ENCODE measurements around the gene CCDC177. TPM values are rescaled to one million over a fixed set of nuclear protein-coding genes. Genes with fewer than 3 reads are reported as not detected.

CCDC177 gene
- total RNA-seq, 2 donors from 2014 or later: not detected

DNA sequence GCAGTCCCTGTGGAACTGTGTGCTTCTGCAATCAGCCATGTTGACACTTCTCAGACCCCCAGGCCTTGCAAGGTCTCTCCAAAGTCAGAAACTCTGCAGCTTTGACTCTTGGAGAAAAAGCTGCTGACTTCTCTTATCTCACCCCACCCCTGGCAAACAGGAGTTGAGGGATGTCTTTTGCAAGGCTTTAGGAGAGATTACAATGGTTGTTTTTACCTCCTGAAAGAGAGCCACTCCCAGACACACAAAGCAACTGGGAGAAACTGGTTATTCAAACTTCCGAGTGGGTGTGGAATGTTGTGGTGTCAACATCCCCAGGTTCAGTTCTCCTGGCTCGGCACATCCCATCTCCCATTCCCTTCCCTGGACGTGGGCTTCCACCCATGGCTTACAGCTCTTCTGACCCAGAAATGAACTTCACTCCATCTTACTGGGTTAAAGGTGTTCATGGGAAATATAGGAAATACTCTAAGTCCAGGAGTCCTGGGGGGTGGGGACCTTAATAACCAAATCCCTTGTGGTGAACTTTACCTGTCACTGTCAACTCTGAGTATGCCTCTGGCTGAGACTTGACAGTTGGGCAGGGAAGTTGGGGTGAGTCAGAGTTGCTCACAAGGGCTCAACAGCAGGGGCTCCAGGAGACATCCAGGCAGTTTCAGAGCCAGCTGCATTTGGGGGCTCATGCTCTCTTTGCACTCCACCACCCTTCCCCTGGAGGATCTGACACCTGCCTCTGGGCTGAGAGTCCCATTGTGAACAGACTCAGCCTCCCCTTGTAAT, 41.9 kb downstream of the CCDC177 start:
- H3K4me1 ChIP-seq: no peaks in the 10 kb centered on the region
- DNase-seq (no peak), ATAC-seq (no peak)
- WGBS, 2 donors: 52 to 60% methylated on average over 3 of the region's 3 CpGs
- H3K27ac ChIP-seq: no peak overlapping the region
- H3K4me3 ChIP-seq: no peak overlapping the region
- no peaks in the 10 kb centered on the region for H3K9me3 ChIP-seq
- no peaks in the 10 kb centered on the region for H3K36me3 ChIP-seq (replicated peaks in 1 of 2; ENCODE audit: insufficient read depth in 1 of 2, low read depth in 2 of 2)
- H3K27me3 ChIP-seq: no peaks in the 10 kb centered on the region
- TF ChIP-seq POLR2A (IDR thresholded peaks at IDR 0.05): no peak
- TF ChIP-seq, protein P1, sequence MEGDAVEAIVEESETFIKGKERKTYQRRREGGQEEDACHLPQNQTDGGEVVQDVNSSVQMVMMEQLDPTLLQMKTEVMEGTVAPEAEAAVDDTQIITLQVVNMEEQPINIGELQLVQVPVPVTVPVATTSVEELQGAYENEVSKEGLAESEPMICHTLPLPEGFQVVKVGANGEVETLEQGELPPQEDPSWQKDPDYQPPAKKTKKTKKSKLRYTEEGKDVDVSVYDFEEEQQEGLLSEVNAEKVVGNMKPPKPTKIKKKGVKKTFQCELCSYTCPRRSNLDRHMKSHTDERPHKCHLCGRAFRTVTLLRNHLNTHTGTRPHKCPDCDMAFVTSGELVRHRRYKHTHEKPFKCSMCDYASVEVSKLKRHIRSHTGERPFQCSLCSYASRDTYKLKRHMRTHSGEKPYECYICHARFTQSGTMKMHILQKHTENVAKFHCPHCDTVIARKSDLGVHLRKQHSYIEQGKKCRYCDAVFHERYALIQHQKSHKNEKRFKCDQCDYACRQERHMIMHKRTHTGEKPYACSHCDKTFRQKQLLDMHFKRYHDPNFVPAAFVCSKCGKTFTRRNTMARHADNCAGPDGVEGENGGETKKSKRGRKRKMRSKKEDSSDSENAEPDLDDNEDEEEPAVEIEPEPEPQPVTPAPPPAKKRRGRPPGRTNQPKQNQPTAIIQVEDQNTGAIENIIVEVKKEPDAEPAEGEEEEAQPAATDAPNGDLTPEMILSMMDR (IDR thresholded peaks at IDR 0.05): no peak
- intact Hi-C loops (cut with DNase I): no loop called here

- no peaks in the 10 kb centered on the region for H3K27me3 ChIP-seq
- TF ChIP-seq, protein P1 (IDR thresholded peaks at IDR 0.05): no peak
- TF ChIP-seq POLR2A (IDR thresholded peaks at IDR 0.05): no peak
- ATAC-seq (no peak), DNase-seq (no peak)
- no peaks in the 10 kb centered on the region for H3K36me3 ChIP-seq (replicated peaks in 1 of 2; ENCODE audit: insufficient read depth in 1 of 2, low read depth in 2 of 2)
- intact Hi-C loops (cut with DNase I): no loop called here
- H3K27ac ChIP-seq: no peak overlapping the region
- H3K4me3 ChIP-seq: no peak overlapping the region
- no peaks in the 10 kb centered on the region for H3K9me3 ChIP-seq
- no peaks in the 10 kb centered on the region for H3K4me1 ChIP-seq
- 71 to 75% methylated on average over 3 of the region's 3 CpGs for WGBS, 2 donors
Observed at GRCh38 chr14:69531135-69531534, 43.5 kb downstream of the CCDC177 start.

GRCh38 chr14:69530095-69530494, 44.6 kb downstream of the CCDC177 start:
- Histone ChIP-seq H3K36me3 (replicated peaks in 1 of 2; ENCODE audit: insufficient read depth in 1 of 2, low read depth in 2 of 2) (no peaks in the 10 kb centered on the region), H3K4me3 (no peak overlapping the region), H3K27me3 (no peaks in the 10 kb centered on the region), H3K9me3 (no peaks in the 10 kb centered on the region), H3K4me1 (no peaks in the 10 kb centered on the region), H3K27ac (no peak overlapping the region)
- intact Hi-C loops (cut with DNase I): no loop called here
- TF ChIP-seq POLR2A (IDR thresholded peaks at IDR 0.05): no peak
- TF ChIP-seq, protein P1 (IDR thresholded peaks at IDR 0.05): no peak
- DNase-seq: no peak
- ATAC-seq: no peak
- 51 to 62% methylated on average over 2 to 4 of the region's 4 CpGs for WGBS, 2 donors

- DNase-seq (no peak), ATAC-seq (no peak)
- H3K27me3 ChIP-seq: no peaks in the 10 kb centered on the region
- WGBS, 2 donors: 70 to 84% methylated on average over 2 to 3 of the region's 3 CpGs
- no peaks in the 10 kb centered on the region for H3K9me3 ChIP-seq
- no peaks in the 10 kb centered on the region for H3K4me1 ChIP-seq
- no peak overlapping the region for H3K4me3 ChIP-seq
- H3K36me3 ChIP-seq (replicated peaks in 1 of 2; ENCODE audit: insufficient read depth in 1 of 2, low read depth in 2 of 2): no peaks in the 10 kb centered on the region
- intact Hi-C loops (cut with DNase I): no loop called here
- TF ChIP-seq, protein P1 (IDR thresholded peaks at IDR 0.05): no peak
- TF ChIP-seq POLR2A (IDR thresholded peaks at IDR 0.05): no peak
- H3K27ac ChIP-seq: no peak overlapping the region
Observed at GRCh38 chr14:69529563-69529962, 45.1 kb downstream of the CCDC177 start.

DNA sequence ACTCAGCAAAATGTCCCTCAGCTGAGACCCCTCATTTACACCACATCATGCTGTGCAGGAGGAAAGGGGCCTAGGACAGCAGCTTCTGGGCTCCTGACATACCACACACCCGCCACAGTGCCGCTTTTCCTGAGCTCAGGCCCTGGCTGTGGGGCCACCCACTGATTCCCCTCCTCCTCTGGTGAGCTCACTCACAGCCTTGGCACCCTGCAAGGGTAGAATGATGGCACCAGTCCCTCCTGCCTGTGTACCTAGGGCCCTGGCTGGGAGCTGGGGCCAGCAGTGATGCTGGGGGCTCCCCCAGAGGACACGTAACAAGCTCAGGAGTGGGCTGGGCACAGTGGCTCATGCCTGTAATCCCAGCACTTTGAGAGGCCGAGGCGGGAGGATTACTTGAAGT, 45.7 kb downstream of the CCDC177 start:
- ATAC-seq (no peak), DNase-seq (no peak)
- no peaks in the 10 kb centered on the region for H3K4me1 ChIP-seq
- no peak overlapping the region for H3K27ac ChIP-seq
- WGBS, 2 donors: 93 to 95% methylated on average over 5 of the region's 5 CpGs
- no peaks in the 10 kb centered on the region for H3K9me3 ChIP-seq
- TF ChIP-seq POLR2A (IDR thresholded peaks at IDR 0.05): no peak
- TF ChIP-seq, protein P1 (IDR thresholded peaks at IDR 0.05): no peak
- no peaks in the 10 kb centered on the region for H3K36me3 ChIP-seq (replicated peaks in 1 of 2; ENCODE audit: insufficient read depth in 1 of 2, low read depth in 2 of 2)
- H3K27me3 ChIP-seq: no peaks in the 10 kb centered on the region
- no peak overlapping the region for H3K4me3 ChIP-seq
- intact Hi-C loops (cut with DNase I): no loop called here

Measured in body of pancreas (tissue), 4 donors.